ENCODE measurements around the gene PGM5.
"Not testable (repeated sequence)": the region's sequence is repeated elsewhere in the genome, so short reads cannot be mapped to it uniquely, and the experiment has no call there.

DNA sequence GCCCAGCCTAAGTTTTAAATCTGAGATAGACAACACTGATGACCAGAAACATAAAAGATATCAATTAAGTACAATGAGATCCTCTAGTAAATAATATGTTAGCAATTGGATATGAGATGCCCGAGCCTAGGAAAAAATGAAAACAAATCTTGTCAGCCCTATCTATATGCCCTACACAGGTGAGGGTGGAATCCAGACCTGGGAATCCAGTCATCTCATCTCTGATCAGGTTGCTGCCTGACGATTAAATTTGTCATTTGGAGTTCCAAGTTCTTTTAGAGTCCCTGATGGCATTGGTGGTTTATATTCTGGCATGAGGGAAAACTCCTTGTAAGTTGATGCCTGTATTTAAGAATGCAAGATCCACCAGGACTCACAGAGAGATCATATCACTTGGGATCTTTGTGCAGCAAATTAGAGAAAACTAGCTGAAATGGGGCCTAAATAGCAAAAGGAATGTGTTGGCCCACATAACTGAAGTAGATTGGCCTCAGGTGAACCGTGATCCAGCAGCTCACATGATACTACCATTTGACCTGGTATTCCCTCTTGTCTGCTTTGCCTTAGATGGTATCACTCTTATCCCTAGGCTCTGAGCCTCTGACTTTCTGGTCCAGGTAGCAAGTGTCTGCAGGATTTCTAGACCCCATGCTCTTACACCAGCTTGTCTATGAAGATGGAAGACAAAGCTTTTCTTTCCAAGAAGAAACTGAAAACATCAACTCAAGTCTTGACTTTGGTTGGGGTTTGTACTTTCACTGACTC is 48.2 kb downstream of the PGM5 start:
- TF ChIP-seq, protein P1, sequence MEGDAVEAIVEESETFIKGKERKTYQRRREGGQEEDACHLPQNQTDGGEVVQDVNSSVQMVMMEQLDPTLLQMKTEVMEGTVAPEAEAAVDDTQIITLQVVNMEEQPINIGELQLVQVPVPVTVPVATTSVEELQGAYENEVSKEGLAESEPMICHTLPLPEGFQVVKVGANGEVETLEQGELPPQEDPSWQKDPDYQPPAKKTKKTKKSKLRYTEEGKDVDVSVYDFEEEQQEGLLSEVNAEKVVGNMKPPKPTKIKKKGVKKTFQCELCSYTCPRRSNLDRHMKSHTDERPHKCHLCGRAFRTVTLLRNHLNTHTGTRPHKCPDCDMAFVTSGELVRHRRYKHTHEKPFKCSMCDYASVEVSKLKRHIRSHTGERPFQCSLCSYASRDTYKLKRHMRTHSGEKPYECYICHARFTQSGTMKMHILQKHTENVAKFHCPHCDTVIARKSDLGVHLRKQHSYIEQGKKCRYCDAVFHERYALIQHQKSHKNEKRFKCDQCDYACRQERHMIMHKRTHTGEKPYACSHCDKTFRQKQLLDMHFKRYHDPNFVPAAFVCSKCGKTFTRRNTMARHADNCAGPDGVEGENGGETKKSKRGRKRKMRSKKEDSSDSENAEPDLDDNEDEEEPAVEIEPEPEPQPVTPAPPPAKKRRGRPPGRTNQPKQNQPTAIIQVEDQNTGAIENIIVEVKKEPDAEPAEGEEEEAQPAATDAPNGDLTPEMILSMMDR (conservative IDR thresholded peaks at IDR 0.05; ENCODE audit: low read depth, low read length): not testable (repeated sequence)
- TF ChIP-seq MAFK (IDR thresholded peaks at IDR 0.05; ENCODE audit: low read depth, low read length): not testable (repeated sequence)
- TF ChIP-seq, protein P2, sequence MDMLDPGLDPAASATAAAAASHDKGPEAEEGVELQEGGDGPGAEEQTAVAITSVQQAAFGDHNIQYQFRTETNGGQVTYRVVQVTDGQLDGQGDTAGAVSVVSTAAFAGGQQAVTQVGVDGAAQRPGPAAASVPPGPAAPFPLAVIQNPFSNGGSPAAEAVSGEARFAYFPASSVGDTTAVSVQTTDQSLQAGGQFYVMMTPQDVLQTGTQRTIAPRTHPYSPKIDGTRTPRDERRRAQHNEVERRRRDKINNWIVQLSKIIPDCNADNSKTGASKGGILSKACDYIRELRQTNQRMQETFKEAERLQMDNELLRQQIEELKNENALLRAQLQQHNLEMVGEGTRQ (IDR thresholded peaks at IDR 0.05; ENCODE audit: low read depth, low read length): not testable (repeated sequence)
